Panc1 (cell line): ENCODE results near the gene ZFHX2. TPM values are rescaled to one million over a fixed set of nuclear protein-coding genes. Genes with fewer than 3 reads are reported as not detected.

Source experiments
- ATAC-seq: fragments of 200-7000 bp; cut with Tn5 transposase; 2 replicates; pipeline ENCODE4 v1.9.1; 2020; ENCODE audit warnings: mild to moderate bottlenecking, moderate library complexity
- Bru-seq: library from RNA; stranded (reverse); fragments of 400-500 nt; gene quantifications from one replicate; lab custom pipeline; 2021; lab: Mats Ljungman, UMichigan
- BruChase-seq, 2 experiments: library from RNA; stranded (reverse); fragments of 400-500 nt; gene quantifications; one replicate each; lab custom pipeline; 2021; lab: Mats Ljungman, UMichigan
- BruUV-seq: library from RNA; stranded (reverse); fragments of 400-500 nt; replicated peaks from 2 replicates; lab custom pipeline; 2021; lab: Mats Ljungman, UMichigan
- CTCF ChIA-PET: fragments of 300-600 bp; sonication (Branson Sonifier 250); formaldehyde crosslinking; loops from one replicate; lab custom pipeline; 2022; ENCODE audit warnings: antibody characterized with exemption; lab: Charles Lee
- POLR2A ChIA-PET: fragments of 300-600 bp; sonication (Branson Sonifier 250); formaldehyde crosslinking; loops from one replicate; lab custom pipeline; 2022; ENCODE audit warnings: antibody characterized with exemption; lab: Charles Lee
- DNase-seq: peaks from one replicate; pipeline ENCODE4 v3.0.0-alpha.2; 2010; ENCODE audit warnings: low read depth, low spot score
- H3K27ac ChIP-seq: 2 replicates; pipeline ENCODE4 v1.5.1; 2011; ENCODE audit warnings: mild to moderate bottlenecking, low read length, inconsistent platforms
- H3K27me3 ChIP-seq: fragments of 200-500 bp; sonication (Bioruptor generic); 2 replicates; pipeline ENCODE4 v1.6.0; 2014; ENCODE audit warnings: low read length, inconsistent platforms; ENCODE audit not compliant: control insufficient read depth, insufficient read depth
- H3K36me3 ChIP-seq: fragments of 200-500 bp; sonication (Bioruptor generic); 2 replicates; pipeline ENCODE4 v1.5.1; 2014; ENCODE audit warnings: inconsistent platforms, mild to moderate bottlenecking, low read length, moderate library complexity; ENCODE audit not compliant: control insufficient read depth, insufficient read depth
- H3K4me1 ChIP-seq: 2 replicates; pipeline ENCODE4 v1.5.1; 2011; ENCODE audit warnings: inconsistent platforms, mild to moderate bottlenecking, low read length, moderate library complexity; ENCODE audit not compliant: control insufficient read depth, insufficient read depth
- H3K4me3 ChIP-seq, 2 experiments: 2 replicates each; pipeline ENCODE4 v1.5.1; 2011 to 2012; ENCODE audit warnings: low read depth in 2 of 2, low read length in 2 of 2, mild to moderate bottlenecking in 2 of 2, inconsistent platforms in 1 of 2, moderate library complexity in 1 of 2
- H3K9me3 ChIP-seq: fragments of 200-500 bp; sonication (Bioruptor generic); 2 replicates; pipeline ENCODE4 v1.5.1; 2014; ENCODE audit warnings: low read depth, mild to moderate bottlenecking, inconsistent platforms, low read length, moderate library complexity; ENCODE audit not compliant: control insufficient read depth, insufficient read depth
- POLR2AphosphoS5 ChIP-seq: IDR thresholded peaks from 2 replicates; pipeline ENCODE4 v1.6.1; 2012; ENCODE audit warnings: mild to moderate bottlenecking, low read depth, low read length, moderate library complexity
- SIN3A ChIP-seq: IDR thresholded peaks from 2 replicates; pipeline ENCODE4 v1.6.1; 2012; ENCODE audit warnings: low read depth, mild to moderate bottlenecking, low read length, moderate library complexity, borderline replicate concordance; ENCODE audit not compliant: insufficient read depth
- TCF7L2 ChIP-seq: IDR thresholded peaks from 2 replicates; pipeline ENCODE4 v1.6.1; 2011; ENCODE audit warnings: mild to moderate bottlenecking, low read depth, low read length, inconsistent platforms
- in situ Hi-C: cut with HindIII; loops from 2 replicates; pipeline ENCODE4 v1.10.0; 2016; ENCODE audit warnings: low sequenced_read_pairs, low pct_unique_long_range_greater_than_20kb
- intact Hi-C: fragments of 100-400 bp; cut with micrococcal nuclease; formaldehyde crosslinking; loops from one replicate; pipeline ENCODE4 v1.10.0; 2022; ENCODE audit not compliant: unreplicated experiment
- long read RNA-seq: library from polyadenylated mRNA; unstranded; transcript quantifications from one replicate; pipeline ENCODE4 v2.0.0, GENCODE V29; 2021; ENCODE audit not compliant: unreplicated experiment
- polyA plus RNA-seq: library from polyadenylated mRNA; unstranded; fragments of >200 nt; gene quantifications from one replicate; pipeline ENCODE4 v1.2.1, GENCODE V29; 2012; ENCODE audit warnings: missing spikeins; ENCODE audit not compliant: insufficient read length
- total RNA-seq: library from RNA; stranded (reverse); gene quantifications from one replicate; pipeline ENCODE4 v1.2.1, GENCODE V29; 2021; ENCODE audit not compliant: unreplicated experiment
- TF ChIP-seq, protein P1 (sequence below): fragments of 450-650 bp; IDR thresholded peaks from 2 replicates; pipeline ENCODE4 v1.5.1; 2017; ENCODE audit warnings: mild to moderate bottlenecking
- TF ChIP-seq, protein P2 (sequence below), 2 experiments: IDR thresholded peaks; 2 replicates each; pipeline ENCODE4 v1.6.1; 2011 to 2012; ENCODE audit warnings: low read depth in 2 of 2, control low read depth in 1 of 2, low read length in 1 of 2, mild to moderate bottlenecking in 1 of 2, moderate library complexity in 1 of 2; ENCODE audit not compliant: insufficient read depth in 1 of 2

ZFHX2 gene
- total RNA-seq (2.4 TPM), Bru-seq, nascent RNA (percentile 42 among the genes with signal in this experiment), BruChase-seq, experiment 1, labeled RNA remaining after a 2-hour chase (percentile 49 among the genes with signal in this experiment), BruChase-seq, experiment 2, labeled RNA remaining after a 6-hour chase (percentile 45 among the genes with signal in this experiment)
- polyA plus RNA-seq: 4.5 TPM
- long read RNA-seq, partial matches to known transcripts: 1 of 2 reads
- long read RNA-seq, other reads (novel, unspliced or antisense): 1 of 2 reads

DNA sequence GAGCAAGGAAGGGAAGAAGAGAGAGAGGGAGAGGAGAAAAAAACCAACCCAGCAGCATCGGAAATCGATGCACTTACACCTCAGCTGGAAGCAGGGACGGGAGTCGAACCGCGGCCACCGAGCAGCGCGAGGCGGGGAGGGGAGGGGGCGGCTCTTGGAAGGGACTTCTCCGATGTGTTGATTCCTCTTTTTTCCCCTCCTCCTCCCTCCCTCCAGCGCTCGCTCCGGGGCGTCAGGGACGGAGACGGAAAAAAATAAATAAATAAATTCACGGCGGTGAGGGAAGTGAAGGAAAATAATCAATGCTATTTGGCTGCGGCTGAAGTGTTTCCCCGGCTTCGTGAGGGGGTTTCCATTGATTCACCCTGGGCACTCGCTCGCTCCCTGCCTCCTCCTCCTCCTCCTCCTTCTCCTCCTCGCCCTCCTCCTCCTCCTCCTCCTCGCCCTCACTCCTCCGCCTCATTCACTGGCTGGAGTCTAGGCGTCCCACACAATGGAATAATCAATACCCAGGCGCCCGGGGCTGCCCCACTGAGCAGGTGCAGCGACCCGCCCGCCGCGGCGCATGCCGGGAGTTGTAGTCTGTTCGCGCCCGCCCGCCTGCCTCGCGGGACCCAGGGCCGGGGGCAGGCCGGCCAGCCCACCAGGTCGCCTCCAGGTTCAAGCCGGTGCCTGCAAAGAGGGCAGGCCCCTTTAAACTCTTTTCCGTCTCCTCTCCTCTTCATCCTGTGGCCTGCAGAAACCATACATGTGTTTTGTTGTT is at the start of gene ZFHX2:
ZFHX2 (minus strand) TSS at position 500 of the 763 bp plus-strand sequence. CDS start 16,440 bp downstream, outside the sequence.
- H3K4me1 ChIP-seq: no peaks in the 10 kb centered on the region
- H3K27me3 ChIP-seq: no peaks in the 10 kb centered on the region
- TF ChIP-seq, protein P1, sequence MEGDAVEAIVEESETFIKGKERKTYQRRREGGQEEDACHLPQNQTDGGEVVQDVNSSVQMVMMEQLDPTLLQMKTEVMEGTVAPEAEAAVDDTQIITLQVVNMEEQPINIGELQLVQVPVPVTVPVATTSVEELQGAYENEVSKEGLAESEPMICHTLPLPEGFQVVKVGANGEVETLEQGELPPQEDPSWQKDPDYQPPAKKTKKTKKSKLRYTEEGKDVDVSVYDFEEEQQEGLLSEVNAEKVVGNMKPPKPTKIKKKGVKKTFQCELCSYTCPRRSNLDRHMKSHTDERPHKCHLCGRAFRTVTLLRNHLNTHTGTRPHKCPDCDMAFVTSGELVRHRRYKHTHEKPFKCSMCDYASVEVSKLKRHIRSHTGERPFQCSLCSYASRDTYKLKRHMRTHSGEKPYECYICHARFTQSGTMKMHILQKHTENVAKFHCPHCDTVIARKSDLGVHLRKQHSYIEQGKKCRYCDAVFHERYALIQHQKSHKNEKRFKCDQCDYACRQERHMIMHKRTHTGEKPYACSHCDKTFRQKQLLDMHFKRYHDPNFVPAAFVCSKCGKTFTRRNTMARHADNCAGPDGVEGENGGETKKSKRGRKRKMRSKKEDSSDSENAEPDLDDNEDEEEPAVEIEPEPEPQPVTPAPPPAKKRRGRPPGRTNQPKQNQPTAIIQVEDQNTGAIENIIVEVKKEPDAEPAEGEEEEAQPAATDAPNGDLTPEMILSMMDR: no peak
- TF ChIP-seq, protein P2, sequence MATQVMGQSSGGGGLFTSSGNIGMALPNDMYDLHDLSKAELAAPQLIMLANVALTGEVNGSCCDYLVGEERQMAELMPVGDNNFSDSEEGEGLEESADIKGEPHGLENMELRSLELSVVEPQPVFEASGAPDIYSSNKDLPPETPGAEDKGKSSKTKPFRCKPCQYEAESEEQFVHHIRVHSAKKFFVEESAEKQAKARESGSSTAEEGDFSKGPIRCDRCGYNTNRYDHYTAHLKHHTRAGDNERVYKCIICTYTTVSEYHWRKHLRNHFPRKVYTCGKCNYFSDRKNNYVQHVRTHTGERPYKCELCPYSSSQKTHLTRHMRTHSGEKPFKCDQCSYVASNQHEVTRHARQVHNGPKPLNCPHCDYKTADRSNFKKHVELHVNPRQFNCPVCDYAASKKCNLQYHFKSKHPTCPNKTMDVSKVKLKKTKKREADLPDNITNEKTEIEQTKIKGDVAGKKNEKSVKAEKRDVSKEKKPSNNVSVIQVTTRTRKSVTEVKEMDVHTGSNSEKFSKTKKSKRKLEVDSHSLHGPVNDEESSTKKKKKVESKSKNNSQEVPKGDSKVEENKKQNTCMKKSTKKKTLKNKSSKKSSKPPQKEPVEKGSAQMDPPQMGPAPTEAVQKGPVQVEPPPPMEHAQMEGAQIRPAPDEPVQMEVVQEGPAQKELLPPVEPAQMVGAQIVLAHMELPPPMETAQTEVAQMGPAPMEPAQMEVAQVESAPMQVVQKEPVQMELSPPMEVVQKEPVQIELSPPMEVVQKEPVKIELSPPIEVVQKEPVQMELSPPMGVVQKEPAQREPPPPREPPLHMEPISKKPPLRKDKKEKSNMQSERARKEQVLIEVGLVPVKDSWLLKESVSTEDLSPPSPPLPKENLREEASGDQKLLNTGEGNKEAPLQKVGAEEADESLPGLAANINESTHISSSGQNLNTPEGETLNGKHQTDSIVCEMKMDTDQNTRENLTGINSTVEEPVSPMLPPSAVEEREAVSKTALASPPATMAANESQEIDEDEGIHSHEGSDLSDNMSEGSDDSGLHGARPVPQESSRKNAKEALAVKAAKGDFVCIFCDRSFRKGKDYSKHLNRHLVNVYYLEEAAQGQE (IDR thresholded peaks at IDR 0.05; ENCODE audit: insufficient read depth in 1 of 2, low read depth in 2 of 2, low read length in 1 of 2): no peak
- TF ChIP-seq TCF7L2 (no peak), SIN3A (no peak), POLR2AphosphoS5 (no peak)
- POLR2A ChIA-PET: interaction anchor here (0.6 kb wide), 1 partner anchor 9 kb away, joined by 3 read pairs; no protein-coding TSS in a partner anchor
- peaks cover 7% of the 10 kb centered on the region; the same call in 1 of the 2 replicates for H3K36me3 ChIP-seq
- ATAC-seq (peak; percentile 85), DNase-seq (no peak)
- no TSS peak for BruUV-seq
- peak within 1 kb of the TSS; percentile 75 for H3K27ac ChIP-seq
- intact Hi-C loops (loop anchor here (10.0 kb wide), 1 partner anchor 227 kb away; the partner anchor contains the start of gene PABPN1), in situ Hi-C loops (no loop called here)
- H3K4me3 ChIP-seq: peak within 1 kb of the TSS; percentile 71 to 80
- no peaks in the 10 kb centered on the region for H3K9me3 ChIP-seq
- CTCF ChIA-PET: interaction anchor here (0.6 kb wide), 1 partner anchor 75 kb away, joined by 3 read pairs; no protein-coding TSS in a partner anchor

DNA sequence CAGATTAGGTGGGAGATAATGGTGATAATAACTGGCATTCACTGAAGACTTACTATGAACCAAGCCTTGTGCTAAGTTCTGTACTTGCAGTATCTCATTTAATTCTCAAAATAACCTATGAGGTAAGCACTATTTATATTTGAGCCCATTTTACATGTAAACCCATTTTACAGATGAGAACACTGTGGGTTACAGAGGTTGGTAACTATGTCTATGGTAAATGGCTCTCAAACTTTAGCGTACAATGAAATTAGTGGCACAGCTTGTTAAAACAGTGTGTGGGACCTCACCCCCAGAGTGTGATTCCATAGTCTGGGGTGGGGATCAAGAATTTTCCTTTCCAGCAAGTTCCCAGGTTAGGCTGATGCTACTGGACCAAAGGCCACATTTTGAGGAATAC is 49.2 kb upstream of the ZFHX2 start:
- ChIA-PET CTCF (no interaction called here), POLR2A (no interaction called here)
- H3K9me3 ChIP-seq: no peaks in the 10 kb centered on the region
- H3K36me3 ChIP-seq: no peaks in the 10 kb centered on the region
- in situ Hi-C loops (no loop called here), intact Hi-C loops (no loop called here)
- DNase-seq: no peak
- no peak overlapping the region for H3K4me3 ChIP-seq
- no TSS peak for BruUV-seq
- H3K4me1 ChIP-seq: no peaks in the 10 kb centered on the region
- H3K27me3 ChIP-seq: no peaks in the 10 kb centered on the region
- no peak for ATAC-seq
- no peak for TF ChIP-seq SIN3A
- TF ChIP-seq, protein P1: no peak
- no peak for TF ChIP-seq POLR2AphosphoS5
- TF ChIP-seq TCF7L2: no peak
- TF ChIP-seq, protein P2 (IDR thresholded peaks at IDR 0.05; ENCODE audit: insufficient read depth in 1 of 2, low read depth in 2 of 2, low read length in 1 of 2): no peak
- no peak overlapping the region for H3K27ac ChIP-seq
